Fibroblast of lung (primary cell): ENCODE data around the gene GPR132. TPM values are rescaled to one million over a fixed set of nuclear protein-coding genes. Genes with fewer than 3 reads are reported as not detected.

Experiments used
- DNase-seq, 2 donors: peaks; one replicate each; pipeline versions ENCODE4 v3.0.0 to v3.0.0-alpha.2; 2010; ENCODE audit warnings: low read depth in 2 of 2
- H2AFZ ChIP-seq: 2 replicates; pipeline ENCODE4 v1.5.1; 2012; ENCODE audit warnings: low read length, control low read depth, inconsistent platforms
- H3K27ac ChIP-seq: 2 replicates; pipeline ENCODE4 v1.5.1; 2011; ENCODE audit warnings: low read length, control low read depth; ENCODE audit not compliant: insufficient read depth
- H3K27me3 ChIP-seq: 2 replicates; pipeline ENCODE4 v1.5.1; 2011; ENCODE audit warnings: mild to moderate bottlenecking, low read length; ENCODE audit not compliant: control insufficient read depth, insufficient read depth
- H3K36me3 ChIP-seq: 2 replicates; pipeline ENCODE4 v1.5.1; 2011; ENCODE audit warnings: low read length; ENCODE audit not compliant: control insufficient read depth, insufficient read depth
- H3K4me1 ChIP-seq: 2 replicates; pipeline ENCODE4 v1.5.1; 2011; ENCODE audit warnings: low read length; ENCODE audit not compliant: control insufficient read depth, insufficient read depth; ENCODE audit errors: extremely low read depth
- H3K4me2 ChIP-seq: 2 replicates; pipeline ENCODE4 v1.5.1; 2011; ENCODE audit warnings: low read length, control low read depth; ENCODE audit not compliant: insufficient read depth; ENCODE audit errors: extremely low read depth
- H3K4me3 ChIP-seq, 4 experiments: fragments of 200-600 bp in 1 of 4; sonication (generic) in 1 of 4; replicated peaks in 1 of 4; 2 replicates each; pipeline ENCODE4 v1.5.1; 2011 to 2016; ENCODE audit warnings: low read length in 4 of 4, low read depth in 3 of 4, mild to moderate bottlenecking in 3 of 4, control low read depth in 2 of 4, inconsistent platforms in 1 of 4, mixed read lengths in 1 of 4; ENCODE audit not compliant: insufficient read depth in 1 of 4; ENCODE audit errors: control extremely low read depth in 1 of 4
- H3K79me2 ChIP-seq: 2 replicates; pipeline ENCODE4 v1.5.1; 2012; ENCODE audit warnings: mild to moderate bottlenecking, low read length, inconsistent platforms; ENCODE audit not compliant: control insufficient read depth, insufficient read depth
- H3K9ac ChIP-seq: 2 replicates; pipeline ENCODE4 v1.5.1; 2011; ENCODE audit warnings: mild to moderate bottlenecking, low read length, control low read depth; ENCODE audit not compliant: insufficient read depth
- H3K9me3 ChIP-seq: 2 replicates; pipeline ENCODE4 v1.5.1; 2012; ENCODE audit warnings: low read depth, low read length; ENCODE audit not compliant: control insufficient read depth, insufficient read depth
- H4K20me1 ChIP-seq: 2 replicates; pipeline ENCODE4 v1.5.1; 2011; ENCODE audit warnings: low read length; ENCODE audit not compliant: control insufficient read depth, insufficient read depth; ENCODE audit errors: extremely low read depth
- EZH2 ChIP-seq: IDR thresholded peaks from 2 replicates; pipeline ENCODE4 v1.5.1; 2012; ENCODE audit warnings: low read length, control low read depth, mild to moderate bottlenecking; ENCODE audit errors: missing control alignments
- polyA plus RNA-seq, 2 donors: library from polyadenylated mRNA; depleted of rRNA in 1 of 2; stranded (reverse) in 1 of 2; unstranded in 1 of 2; fragments of >200 nt; gene quantifications; 2 replicates each; pipeline ENCODE4 v1.2.1, GENCODE V29; 2011 to 2012; ENCODE audit warnings: missing spikeins in 1 of 2
- total RNA-seq: library from RNA; depleted of rRNA; stranded (reverse); fragments of >200 nt; gene quantifications from 2 replicates; pipeline ENCODE4 v1.2.1, GENCODE V29; 2014
- TF ChIP-seq, protein P1 (sequence below), 2 donors: IDR thresholded peaks in 1 of 2; conservative IDR thresholded peaks in 1 of 2; 1 replicate in 1 of 2; 2 replicates in 1 of 2; pipeline ENCODE4 v1.5.1; 2011 to 2012; ENCODE audit warnings: low read length in 2 of 2, control low read depth in 1 of 2, inconsistent platforms in 1 of 2, low read depth in 1 of 2, mild to moderate bottlenecking in 1 of 2

GPR132 gene
- total and polyA plus RNA-seq, 2 donors (not counting 1 experiment from before 2014, with no cell fraction given), result 0.17 TPM; not detected in 1

DNA sequence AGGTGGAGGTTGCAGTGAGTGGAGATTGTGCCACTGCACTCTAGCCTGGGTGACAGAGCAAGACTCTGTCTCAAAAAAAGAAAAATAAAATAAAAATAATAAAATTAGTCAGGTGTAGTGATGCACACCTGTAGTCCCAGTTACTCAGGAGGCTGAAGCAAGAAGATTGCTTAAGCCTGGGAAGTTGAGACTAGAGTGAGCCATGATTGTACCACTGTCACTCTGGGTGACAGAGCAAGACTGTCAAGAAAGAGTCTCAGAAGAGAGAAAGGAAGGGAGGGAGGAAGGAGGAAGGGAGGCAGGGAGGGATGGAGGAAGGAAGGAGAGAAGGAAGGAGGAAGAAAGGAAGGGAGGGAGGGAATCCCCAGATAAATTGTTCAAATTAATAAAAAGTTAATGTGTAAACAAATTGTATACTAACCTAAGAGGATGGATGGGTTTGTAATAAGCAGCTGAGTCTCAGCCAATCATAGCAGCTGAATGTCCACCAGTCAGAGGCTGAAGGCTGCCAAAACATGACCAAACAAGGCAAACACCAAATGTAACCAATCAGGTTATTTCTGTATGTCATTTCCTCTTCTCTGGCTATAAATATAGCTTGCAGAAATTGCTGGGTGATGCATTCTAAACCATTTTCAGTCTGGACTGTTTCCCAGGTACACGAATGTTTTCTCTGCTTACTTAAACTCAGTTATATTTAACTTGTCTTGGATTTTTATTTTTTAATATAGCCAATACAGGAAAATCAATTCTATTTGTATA lies 38.2 kb downstream of the GPR132 start:
- Histone ChIP-seq H3K9ac (no peak overlapping the region), H3K79me2 (no peaks in the 10 kb centered on the region), H3K4me1 (peaks cover 8% of the 10 kb centered on the region), H3K36me3 (no peaks in the 10 kb centered on the region), H3K4me2 (no peak overlapping the region), H3K4me3 (no peak overlapping the region), H3K27me3 (no peaks in the 10 kb centered on the region), H3K9me3 (no peaks in the 10 kb centered on the region), H2AFZ (no peak overlapping the region), H4K20me1 (no peaks in the 10 kb centered on the region), H3K27ac (no peak overlapping the region)
- peak; percentile 70 to 71 for DNase-seq
- TF ChIP-seq, protein P1, sequence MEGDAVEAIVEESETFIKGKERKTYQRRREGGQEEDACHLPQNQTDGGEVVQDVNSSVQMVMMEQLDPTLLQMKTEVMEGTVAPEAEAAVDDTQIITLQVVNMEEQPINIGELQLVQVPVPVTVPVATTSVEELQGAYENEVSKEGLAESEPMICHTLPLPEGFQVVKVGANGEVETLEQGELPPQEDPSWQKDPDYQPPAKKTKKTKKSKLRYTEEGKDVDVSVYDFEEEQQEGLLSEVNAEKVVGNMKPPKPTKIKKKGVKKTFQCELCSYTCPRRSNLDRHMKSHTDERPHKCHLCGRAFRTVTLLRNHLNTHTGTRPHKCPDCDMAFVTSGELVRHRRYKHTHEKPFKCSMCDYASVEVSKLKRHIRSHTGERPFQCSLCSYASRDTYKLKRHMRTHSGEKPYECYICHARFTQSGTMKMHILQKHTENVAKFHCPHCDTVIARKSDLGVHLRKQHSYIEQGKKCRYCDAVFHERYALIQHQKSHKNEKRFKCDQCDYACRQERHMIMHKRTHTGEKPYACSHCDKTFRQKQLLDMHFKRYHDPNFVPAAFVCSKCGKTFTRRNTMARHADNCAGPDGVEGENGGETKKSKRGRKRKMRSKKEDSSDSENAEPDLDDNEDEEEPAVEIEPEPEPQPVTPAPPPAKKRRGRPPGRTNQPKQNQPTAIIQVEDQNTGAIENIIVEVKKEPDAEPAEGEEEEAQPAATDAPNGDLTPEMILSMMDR (conservative IDR thresholded peaks at IDR 0.05 in 1 of 2, IDR thresholded peaks at IDR 0.05 in 1 of 2; ENCODE audit: low read depth in 1 of 2, low read length in 2 of 2), result no peak
- TF ChIP-seq EZH2, result no peak

DNA sequence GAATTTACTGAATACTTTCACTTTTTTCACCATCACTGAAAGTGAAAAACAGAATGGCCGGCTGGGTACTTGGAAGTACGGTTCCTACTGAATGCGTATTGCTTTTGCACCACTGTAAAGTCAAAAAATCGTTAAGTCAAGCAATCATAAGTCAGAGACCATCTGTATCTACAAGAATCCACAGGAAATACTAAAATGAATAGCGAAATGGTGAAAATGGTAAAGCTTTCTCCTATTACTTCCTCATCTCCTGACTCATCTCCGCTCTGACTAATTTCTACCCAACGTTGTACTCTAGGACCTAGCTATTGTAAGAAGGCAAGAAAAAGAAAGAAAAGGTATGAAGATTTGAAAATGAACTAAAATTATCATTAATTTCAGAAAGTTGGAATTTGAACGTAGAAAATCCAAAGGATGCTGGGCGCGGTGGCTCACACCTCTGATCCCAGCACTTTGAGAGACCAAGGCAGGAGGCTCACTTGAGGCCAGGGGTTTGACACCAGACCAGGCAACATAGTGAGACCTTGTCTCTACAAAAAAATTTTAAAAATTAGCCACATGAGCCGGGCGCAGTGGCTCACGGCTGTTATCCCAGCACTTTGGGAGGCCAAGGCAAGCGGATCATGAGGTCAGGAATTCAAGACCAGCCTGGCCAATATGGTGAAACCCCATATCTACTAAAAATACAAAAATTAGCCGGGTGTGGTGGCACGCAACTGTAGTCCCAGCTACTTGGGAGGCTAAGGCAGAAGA lies 39.0 kb downstream of the GPR132 start:
- Histone ChIP-seq H3K27ac (no peak overlapping the region), H3K79me2 (peaks cover 3% of the 10 kb centered on the region), H3K9ac (no peak overlapping the region), H3K4me2 (no peak overlapping the region), H3K9me3 (no peaks in the 10 kb centered on the region), H3K36me3 (no peaks in the 10 kb centered on the region), H2AFZ (no peak overlapping the region), H3K4me1 (peaks cover 8% of the 10 kb centered on the region), H3K27me3 (no peaks in the 10 kb centered on the region), H3K4me3 (no peak overlapping the region), H4K20me1 (no peaks in the 10 kb centered on the region)
- peak in 1 of 2 donors; percentile 91 for DNase-seq
- TF ChIP-seq, protein P1 (conservative IDR thresholded peaks at IDR 0.05 in 1 of 2, IDR thresholded peaks at IDR 0.05 in 1 of 2; ENCODE audit: low read depth in 1 of 2, low read length in 2 of 2), result no peak
- TF ChIP-seq EZH2, result no peak

DNA sequence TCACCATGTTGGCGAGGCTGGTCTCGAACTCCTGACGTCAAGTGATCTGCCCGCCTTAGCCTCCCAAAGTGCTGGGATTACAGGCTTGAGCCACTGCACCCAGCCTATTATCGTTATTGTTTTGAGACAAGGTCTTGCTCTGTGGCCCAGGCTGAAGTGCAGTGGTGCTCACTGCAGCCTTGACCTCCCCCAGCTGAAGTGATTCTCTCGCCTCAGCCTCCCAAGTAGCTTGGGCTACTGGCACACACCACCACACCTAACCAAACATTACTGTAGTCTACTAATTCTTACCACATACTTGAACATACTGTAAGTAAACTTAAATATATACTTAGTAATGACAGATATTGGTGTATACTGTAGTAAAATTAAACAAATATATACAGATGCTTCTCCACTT lies 39.8 kb downstream of the GPR132 start:
- Histone ChIP-seq H4K20me1 (no peaks in the 10 kb centered on the region), H3K27ac (peak overlapping the region; percentile 72), H3K4me1 (peaks cover 8% of the 10 kb centered on the region), H3K36me3 (no peaks in the 10 kb centered on the region), H3K4me3 (no peak overlapping the region), H3K9ac (no peak overlapping the region), H2AFZ (no peak overlapping the region), H3K9me3 (no peaks in the 10 kb centered on the region), H3K4me2 (no peak overlapping the region), H3K27me3 (no peaks in the 10 kb centered on the region), H3K79me2 (peaks cover 7% of the 10 kb centered on the region)
- no peak for DNase-seq
- TF ChIP-seq, protein P1 (conservative IDR thresholded peaks at IDR 0.05 in 1 of 2, IDR thresholded peaks at IDR 0.05 in 1 of 2; ENCODE audit: low read depth in 1 of 2, low read length in 2 of 2), result no peak
- no peak for TF ChIP-seq EZH2
